Suprapubic skin (tissue), 4 donors: Measurements from ENCODE around the gene ZSCAN29. TPM values are rescaled to one million over a fixed set of nuclear protein-coding genes. Genes with fewer than 3 reads are reported as not detected.

ENCODE experiments used
- DNase-seq, 2 donors: peaks; one replicate each; pipeline ENCODE4 v3.0.0-alpha.2; 2019; ENCODE audit warnings: low spot score in 2 of 2
- H3K27ac ChIP-seq: fragments of 200-600 bp; sonication (generic); one replicate; pipeline ENCODE4 v1.5.1; 2019
- H3K27me3 ChIP-seq: fragments of 200-600 bp; sonication (generic); one replicate; pipeline ENCODE4 v1.5.1; 2019
- H3K36me3 ChIP-seq: fragments of 200-600 bp; sonication (generic); one replicate; pipeline ENCODE4 v1.5.1; 2019
- H3K4me1 ChIP-seq: fragments of 200-600 bp; sonication (generic); one replicate; pipeline ENCODE4 v1.5.1; 2019
- H3K4me3 ChIP-seq: fragments of 200-600 bp; sonication (generic); one replicate; pipeline ENCODE4 v1.5.1; 2019; ENCODE audit warnings: mild to moderate bottlenecking
- H3K9me3 ChIP-seq: fragments of 200-600 bp; sonication (generic); one replicate; pipeline ENCODE4 v1.5.1; 2019
- CTCF ChIP-seq, 2 donors: fragments of 200-600 bp in 1 of 2; fragments of 450-650 bp in 1 of 2; sonication (generic) in 1 of 2; IDR thresholded peaks; one replicate each; pipeline ENCODE4 v1.5.1; 2016 to 2019; ENCODE audit warnings: antibody characterized with exemption in 2 of 2, mild to moderate bottlenecking in 1 of 2, moderate library complexity in 1 of 2
- EP300 ChIP-seq: sonication (generic); formaldehyde crosslinking; IDR thresholded peaks from one replicate; pipeline ENCODE4 v1.6.1; 2017; ENCODE audit warnings: antibody characterized with exemption
- POLR2A ChIP-seq, 2 donors: fragments of 450-650 bp; IDR thresholded peaks; one replicate each; pipeline ENCODE4 v1.6.1; 2017; ENCODE audit warnings: antibody characterized with exemption in 2 of 2, mild to moderate bottlenecking in 2 of 2, moderate library complexity in 2 of 2
- POLR2AphosphoS5 ChIP-seq, 3 donors: sonication (generic); formaldehyde crosslinking; IDR thresholded peaks; one replicate each; pipeline ENCODE4 v1.6.1; 2017; ENCODE audit warnings: antibody characterized with exemption in 3 of 3
- WGBS: methylation state at CpG from one replicate; pipeline ENCODE4 v1.1.5; 2018; 5-methylcytosine and 5-hydroxymethylcytosine counted together
- total RNA-seq, 4 donors: library from RNA; depleted of rRNA; stranded (reverse); fragments of >200 nt; gene quantifications; one replicate each; pipeline ENCODE4 v1.1.0, GENCODE V29; 2016

Gene ZSCAN29
- total RNA-seq, 4 donors from 2014 or later = 7.7 to 21.1 (median 16.2) TPM

GRCh38 chr15:43352693-43353382 lies 18.0 kb downstream of the ZSCAN29 start:
- Histone ChIP-seq H3K4me1 (no peaks in the 10 kb centered on the region), H3K4me3 (no peak overlapping the region), H3K27ac (no peak overlapping the region), H3K27me3 (no peaks in the 10 kb centered on the region), H3K9me3 (no peaks in the 10 kb centered on the region), H3K36me3 (peaks cover 10% of the 10 kb centered on the region)
- TF ChIP-seq CTCF (IDR thresholded peaks at IDR 0.05) (no peak), POLR2AphosphoS5 (IDR thresholded peaks at IDR 0.05) (no peak), POLR2A (IDR thresholded peaks at IDR 0.05) (no peak), EP300 (no peak)
- DNase-seq = no peak
- 88% methylated on average over 2 of the region's 2 CpGs for WGBS

GRCh38 chr15:43347114-43347513 lies 23.7 kb downstream of the ZSCAN29 start:
- no peaks in the 10 kb centered on the region for H3K9me3 ChIP-seq
- no peaks in the 10 kb centered on the region for H3K4me1 ChIP-seq
- TF ChIP-seq POLR2A (IDR thresholded peaks at IDR 0.05) (no peak), CTCF (IDR thresholded peaks at IDR 0.05) (no peak), POLR2AphosphoS5 (IDR thresholded peaks at IDR 0.05) (no peak), EP300 (no peak)
- no peak overlapping the region for H3K27ac ChIP-seq
- H3K36me3 ChIP-seq = peaks cover 14% of the 10 kb centered on the region
- H3K4me3 ChIP-seq = no peak overlapping the region
- no peak for DNase-seq
- no peaks in the 10 kb centered on the region for H3K27me3 ChIP-seq
- WGBS = 81% methylated on average over 3 of the region's 3 CpGs

GRCh38 chr15:43346305-43346704 lies 24.5 kb downstream of the ZSCAN29 start:
- Histone ChIP-seq H3K27me3 (no peaks in the 10 kb centered on the region), H3K27ac (no peak overlapping the region), H3K4me3 (no peak overlapping the region), H3K9me3 (no peaks in the 10 kb centered on the region), H3K36me3 (peaks cover 14% of the 10 kb centered on the region), H3K4me1 (no peaks in the 10 kb centered on the region)
- TF ChIP-seq POLR2AphosphoS5 (IDR thresholded peaks at IDR 0.05) (no peak), EP300 (no peak), POLR2A (IDR thresholded peaks at IDR 0.05) (no peak), CTCF (IDR thresholded peaks at IDR 0.05) (no peak)
- WGBS = 95% methylated on average over 2 of the region's 2 CpGs
- no peak for DNase-seq

- no peaks in the 10 kb centered on the region for H3K9me3 ChIP-seq
- peaks cover 23% of the 10 kb centered on the region for H3K4me1 ChIP-seq
- TF ChIP-seq POLR2AphosphoS5 (IDR thresholded peaks at IDR 0.05) (no peak), EP300 (no peak), CTCF (IDR thresholded peaks at IDR 0.05) (no peak), POLR2A (IDR thresholded peaks at IDR 0.05) (no peak)
- H3K27ac ChIP-seq = peak overlapping the region; percentile 94
- peak overlapping the region; percentile 79 for H3K4me3 ChIP-seq
- H3K36me3 ChIP-seq = no peaks in the 10 kb centered on the region
- H3K27me3 ChIP-seq = no peaks in the 10 kb centered on the region
- DNase-seq = no peak
- WGBS = 4% methylated on average over 7 of the region's 7 CpGs
These were observed 40.1 kb downstream of the ZSCAN29 start for GRCh38 chr15:43330780-43331087.

GRCh38 chr15:43329960-43330779 lies 40.7 kb downstream of the ZSCAN29 start, which contains the start of gene LCMT2:
Gene LCMT2 (minus strand): TSS chr15:43330573. CDS start chr15:43330489, 84 bp downstream.
- Histone ChIP-seq H3K27me3 (no peaks in the 10 kb centered on the region), H3K4me3 (peak within 1 kb of the TSS; percentile 79), H3K4me1 (peaks cover 23% of the 10 kb centered on the region), H3K36me3 (no peaks in the 10 kb centered on the region), H3K9me3 (no peaks in the 10 kb centered on the region), H3K27ac (peak within 1 kb of the TSS; percentile 94)
- peak; percentile 96 to 97 for DNase-seq
- WGBS = 1% methylated on average over 58 of the region's 86 CpGs
- TF ChIP-seq EP300 (no peak), POLR2A (IDR thresholded peaks at IDR 0.05) (peak in 1 of 2 donors; percentile 63), CTCF (IDR thresholded peaks at IDR 0.05) (no peak), POLR2AphosphoS5 (IDR thresholded peaks at IDR 0.05) (peak in 2 of 3 donors; percentile 32 to 48)
